HepG2 (cell line): ENCODE results near the gene RNF126. TPM values are rescaled to one million over a fixed set of nuclear protein-coding genes. Genes with fewer than 3 reads are reported as not detected.

ENCODE experiments used
- ARNT2 ChIP-seq: sonication (generic); formaldehyde crosslinking; IDR thresholded peaks from 2 replicates; pipeline ENCODE4 v1.8.0; 2022; ENCODE audit warnings: mild to moderate bottlenecking, low read depth, missing genetic modification reagents, moderate library complexity
- FOXM1 ChIP-seq: sonication (generic); formaldehyde crosslinking; IDR thresholded peaks from 2 replicates; pipeline ENCODE4 v1.5.0; 2020; ENCODE audit warnings: missing genetic modification reagents
- GABPB1 ChIP-seq: IDR thresholded peaks from 2 replicates; pipeline ENCODE4 v1.6.1; 2016; ENCODE audit warnings: mild to moderate bottlenecking, missing genetic modification reagents, moderate library complexity, missing compliant biosample characterization
- HDAC1 ChIP-seq: sonication (generic); formaldehyde crosslinking; IDR thresholded peaks from 2 replicates; pipeline ENCODE4 v1.5.1; 2020; ENCODE audit warnings: mild to moderate bottlenecking, missing genetic modification reagents
- NFE2 ChIP-seq: sonication (generic); formaldehyde crosslinking; IDR thresholded peaks from 2 replicates; pipeline ENCODE4 v1.4.0; 2020; ENCODE audit warnings: missing genetic modification reagents
- NR2C2 ChIP-seq: sonication (generic); formaldehyde crosslinking; IDR thresholded peaks from 2 replicates; pipeline ENCODE4 v1.4.0; 2020; ENCODE audit warnings: missing genetic modification reagents, mild to moderate bottlenecking, moderate library complexity, borderline replicate concordance
- NRL ChIP-seq: sonication (generic); formaldehyde crosslinking; IDR thresholded peaks from 2 replicates; pipeline ENCODE4 v1.5.0; 2020; ENCODE audit warnings: missing genetic modification reagents, mild to moderate bottlenecking, moderate library complexity, borderline replicate concordance
- POLR2AphosphoS2 ChIP-seq: IDR thresholded peaks from 2 replicates; pipeline ENCODE4 v1.6.1; 2011; ENCODE audit warnings: low read depth, low read length, improper control_type of control experiment
- RBM39 ChIP-seq: fragments of 200-400 bp; formaldehyde crosslinking; IDR thresholded peaks from one replicate; pipeline ENCODE4 v1.6.1; 2018; ENCODE audit warnings: antibody characterized with exemption, mild to moderate bottlenecking, low read depth, low read length; ENCODE audit not compliant: poor library complexity, severe bottlenecking
- RXRA ChIP-seq: sonication (generic); formaldehyde crosslinking; IDR thresholded peaks from 2 replicates; pipeline ENCODE4 v1.5.1; 2020; ENCODE audit warnings: missing genetic modification reagents
- SALL1 ChIP-seq: sonication (generic); formaldehyde crosslinking; IDR thresholded peaks from 2 replicates; pipeline ENCODE4 v1.8.0; 2022; ENCODE audit warnings: mild to moderate bottlenecking, missing genetic modification reagents
- SKI ChIP-seq: fragments of 450-650 bp; IDR thresholded peaks from one replicate; pipeline ENCODE4 v1.6.1; 2018; ENCODE audit warnings: mild to moderate bottlenecking; ENCODE audit not compliant: partially characterized antibody
- SNRNP70 ChIP-seq: fragments of 200-400 bp; formaldehyde crosslinking; IDR thresholded peaks from 2 replicates; pipeline ENCODE4 v1.6.1; 2017; ENCODE audit warnings: mild to moderate bottlenecking, low read depth, low read length, moderate library complexity
- ZFX ChIP-seq: sonication (generic); formaldehyde crosslinking; IDR thresholded peaks from 2 replicates; pipeline ENCODE4 v1.4.0; 2020; ENCODE audit warnings: mild to moderate bottlenecking, low read depth, missing genetic modification reagents, moderate library complexity
- ZMYM3 ChIP-seq: sonication (generic); formaldehyde crosslinking; IDR thresholded peaks from 2 replicates; pipeline ENCODE4 v1.5.1; 2020; ENCODE audit warnings: mild to moderate bottlenecking, missing genetic modification reagents
- ZNF350 ChIP-seq: sonication (generic); formaldehyde crosslinking; IDR thresholded peaks from 2 replicates; pipeline ENCODE4 v1.4.0; 2020; ENCODE audit warnings: mild to moderate bottlenecking, low read depth, missing genetic modification reagents, borderline replicate concordance
- polyA plus RNA-seq, 8 experiments: library from polyadenylated mRNA; depleted of rRNA in 3 of 8; stranded (reverse) in 7 of 8; unstranded in 1 of 8; fragments of >200 nt; fragmentation: Illumina TruSeq in 4 of 8; extraction: Trizol in 4 of 8; gene quantifications; 2 replicates each; pipeline versions ENCODE4 v1.2.1 to v1.2.3, GENCODE V29; 2011 to 2016; ENCODE audit warnings: low read depth in 4 of 8, missing spikeins in 1 of 8, mixed read lengths in 1 of 8; ENCODE audit not compliant: insufficient read depth in 1 of 8
- total RNA-seq, 5 experiments: library from RNA; depleted of rRNA; stranded (reverse); fragments of >200 nt; fragmentation: Illumina TruSeq; extraction: Trizol; gene quantifications; 2 replicates each; pipeline ENCODE4 v1.2.3, GENCODE V29; 2016; ENCODE audit warnings: low read depth in 1 of 5
- TF ChIP-seq, protein P1 (sequence below): sonication (generic); formaldehyde crosslinking; IDR thresholded peaks from 2 replicates; pipeline ENCODE4 v1.4.0; 2020; ENCODE audit warnings: mild to moderate bottlenecking, missing genetic modification reagents
- TF ChIP-seq, protein P2 (sequence below): sonication (generic); formaldehyde crosslinking; IDR thresholded peaks from 2 replicates; pipeline ENCODE4 v1.5.1; 2020; ENCODE audit warnings: missing genetic modification reagents, mild to moderate bottlenecking, borderline replicate concordance
- TF ChIP-seq, protein P3 (sequence below): sonication (generic); formaldehyde crosslinking; IDR thresholded peaks from 2 replicates; pipeline ENCODE4 v1.4.0; 2020; ENCODE audit warnings: missing genetic modification reagents
- TF ChIP-seq, protein P4 (sequence below): sonication (generic); formaldehyde crosslinking; IDR thresholded peaks from 2 replicates; pipeline ENCODE4 v1.4.0; 2020; ENCODE audit warnings: missing genetic modification reagents, borderline replicate concordance

RNF126 gene
- total and polyA plus RNA-seq, 2 of the 13 experiments (the other 11 are each of a cell fraction or from before 2014, with no cell fraction given): 23.2 to 34.0 TPM

DNA sequence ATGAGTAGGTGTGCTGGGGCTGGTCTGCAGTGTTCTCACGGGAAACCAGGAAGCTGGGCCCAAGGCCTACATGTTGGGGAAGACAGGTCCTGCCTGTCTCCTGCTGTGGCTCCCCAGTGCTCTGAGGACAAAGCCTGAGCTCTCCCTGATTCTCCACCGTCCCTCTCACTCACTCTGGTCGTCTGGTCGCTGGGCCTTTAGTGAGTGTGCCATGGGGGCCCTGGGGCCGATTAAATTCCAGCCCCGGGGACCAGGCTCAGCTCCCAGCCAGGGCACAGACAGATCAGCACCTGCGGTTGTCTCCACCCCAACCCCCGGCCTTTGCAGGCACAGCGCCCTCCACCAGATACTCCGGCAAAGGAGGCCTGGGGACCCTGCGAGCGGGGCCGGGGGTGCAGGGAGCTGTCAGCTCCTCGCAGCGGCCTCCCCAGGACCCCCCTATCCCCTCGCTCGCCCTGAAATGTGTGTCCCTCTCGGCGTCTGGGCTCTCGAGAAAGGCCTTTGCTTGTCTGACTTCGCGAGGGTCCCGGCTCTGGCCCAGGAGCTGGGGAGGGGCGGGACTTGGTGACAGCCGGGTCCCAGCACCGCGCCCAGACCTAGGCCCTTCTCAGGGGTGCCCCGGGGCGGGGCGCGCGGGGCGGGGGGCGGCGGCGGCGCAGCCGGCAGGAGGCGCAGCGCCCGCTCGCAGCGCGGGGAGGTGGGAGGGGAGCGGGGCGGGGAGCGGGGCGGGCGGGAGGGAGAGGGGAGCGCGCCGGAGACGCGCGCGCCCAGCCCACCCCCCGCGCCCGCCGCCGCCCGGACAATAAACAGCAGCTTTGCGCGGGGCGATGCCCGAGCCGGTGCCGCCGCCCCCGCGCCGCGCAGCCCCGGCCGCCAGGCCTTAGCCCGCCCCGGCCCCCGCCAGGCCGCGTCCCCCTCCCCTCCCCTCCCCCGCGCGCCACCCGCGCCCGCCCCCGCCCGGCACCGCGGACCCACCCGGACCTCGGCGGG, 45.4 kb upstream of the RNF126 start, which contains the start of gene PALM (continued):
- TF ChIP-seq FOXM1 (no peak), ZFX (peak; percentile 74), SNRNP70 (no peak), ZMYM3 (CRISPR knock-in tag) (peak; percentile 46), ZNF350 (CRISPR knock-in tag) (peak; percentile 51; the same call in 1 of the 2 replicates), SALL1 (peak; percentile 15; the same call in 1 of the 2 replicates), RBM39 (peak; percentile 35), ARNT2 (CRISPR knock-in tag) (0 out of 2 replicates have a peak, but pooled peaks have one; percentile 36), NRL (peak; percentile 13; the same call in 1 of the 2 replicates), HDAC1 (CRISPR knock-in tag) (0 out of 2 replicates have a peak, but pooled peaks have one; percentile 0), NFE2 (CRISPR knock-in tag) (no peak), POLR2AphosphoS2 (no peak), NR2C2 (CRISPR knock-in tag) (no peak), SKI (no peak), GABPB1 (CRISPR knock-in tag) (peak; percentile 36; the same call in 1 of the 2 replicates), RXRA (CRISPR knock-in tag) (peak; percentile 31; the same call in 1 of the 2 replicates)
- TF ChIP-seq, protein P1, sequence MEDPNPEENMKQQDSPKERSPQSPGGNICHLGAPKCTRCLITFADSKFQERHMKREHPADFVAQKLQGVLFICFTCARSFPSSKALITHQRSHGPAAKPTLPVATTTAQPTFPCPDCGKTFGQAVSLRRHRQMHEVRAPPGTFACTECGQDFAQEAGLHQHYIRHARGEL (CRISPR knock-in tag): 0 out of 2 replicates have a peak, but pooled peaks have one; percentile 49
- TF ChIP-seq, protein P2, sequence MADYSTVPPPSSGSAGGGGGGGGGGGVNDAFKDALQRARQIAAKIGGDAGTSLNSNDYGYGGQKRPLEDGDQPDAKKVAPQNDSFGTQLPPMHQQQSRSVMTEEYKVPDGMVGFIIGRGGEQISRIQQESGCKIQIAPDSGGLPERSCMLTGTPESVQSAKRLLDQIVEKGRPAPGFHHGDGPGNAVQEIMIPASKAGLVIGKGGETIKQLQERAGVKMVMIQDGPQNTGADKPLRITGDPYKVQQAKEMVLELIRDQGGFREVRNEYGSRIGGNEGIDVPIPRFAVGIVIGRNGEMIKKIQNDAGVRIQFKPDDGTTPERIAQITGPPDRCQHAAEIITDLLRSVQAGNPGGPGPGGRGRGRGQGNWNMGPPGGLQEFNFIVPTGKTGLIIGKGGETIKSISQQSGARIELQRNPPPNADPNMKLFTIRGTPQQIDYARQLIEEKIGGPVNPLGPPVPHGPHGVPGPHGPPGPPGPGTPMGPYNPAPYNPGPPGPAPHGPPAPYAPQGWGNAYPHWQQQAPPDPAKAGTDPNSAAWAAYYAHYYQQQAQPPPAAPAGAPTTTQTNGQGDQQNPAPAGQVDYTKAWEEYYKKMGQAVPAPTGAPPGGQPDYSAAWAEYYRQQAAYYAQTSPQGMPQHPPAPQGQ (CRISPR knock-in tag): no peak
- TF ChIP-seq, protein P3, sequence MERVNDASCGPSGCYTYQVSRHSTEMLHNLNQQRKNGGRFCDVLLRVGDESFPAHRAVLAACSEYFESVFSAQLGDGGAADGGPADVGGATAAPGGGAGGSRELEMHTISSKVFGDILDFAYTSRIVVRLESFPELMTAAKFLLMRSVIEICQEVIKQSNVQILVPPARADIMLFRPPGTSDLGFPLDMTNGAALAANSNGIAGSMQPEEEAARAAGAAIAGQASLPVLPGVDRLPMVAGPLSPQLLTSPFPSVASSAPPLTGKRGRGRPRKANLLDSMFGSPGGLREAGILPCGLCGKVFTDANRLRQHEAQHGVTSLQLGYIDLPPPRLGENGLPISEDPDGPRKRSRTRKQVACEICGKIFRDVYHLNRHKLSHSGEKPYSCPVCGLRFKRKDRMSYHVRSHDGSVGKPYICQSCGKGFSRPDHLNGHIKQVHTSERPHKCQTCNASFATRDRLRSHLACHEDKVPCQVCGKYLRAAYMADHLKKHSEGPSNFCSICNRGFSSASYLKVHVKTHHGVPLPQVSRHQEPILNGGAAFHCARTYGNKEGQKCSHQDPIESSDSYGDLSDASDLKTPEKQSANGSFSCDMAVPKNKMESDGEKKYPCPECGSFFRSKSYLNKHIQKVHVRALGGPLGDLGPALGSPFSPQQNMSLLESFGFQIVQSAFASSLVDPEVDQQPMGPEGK (CRISPR knock-in tag): peak; percentile 45
- TF ChIP-seq, protein P4, sequence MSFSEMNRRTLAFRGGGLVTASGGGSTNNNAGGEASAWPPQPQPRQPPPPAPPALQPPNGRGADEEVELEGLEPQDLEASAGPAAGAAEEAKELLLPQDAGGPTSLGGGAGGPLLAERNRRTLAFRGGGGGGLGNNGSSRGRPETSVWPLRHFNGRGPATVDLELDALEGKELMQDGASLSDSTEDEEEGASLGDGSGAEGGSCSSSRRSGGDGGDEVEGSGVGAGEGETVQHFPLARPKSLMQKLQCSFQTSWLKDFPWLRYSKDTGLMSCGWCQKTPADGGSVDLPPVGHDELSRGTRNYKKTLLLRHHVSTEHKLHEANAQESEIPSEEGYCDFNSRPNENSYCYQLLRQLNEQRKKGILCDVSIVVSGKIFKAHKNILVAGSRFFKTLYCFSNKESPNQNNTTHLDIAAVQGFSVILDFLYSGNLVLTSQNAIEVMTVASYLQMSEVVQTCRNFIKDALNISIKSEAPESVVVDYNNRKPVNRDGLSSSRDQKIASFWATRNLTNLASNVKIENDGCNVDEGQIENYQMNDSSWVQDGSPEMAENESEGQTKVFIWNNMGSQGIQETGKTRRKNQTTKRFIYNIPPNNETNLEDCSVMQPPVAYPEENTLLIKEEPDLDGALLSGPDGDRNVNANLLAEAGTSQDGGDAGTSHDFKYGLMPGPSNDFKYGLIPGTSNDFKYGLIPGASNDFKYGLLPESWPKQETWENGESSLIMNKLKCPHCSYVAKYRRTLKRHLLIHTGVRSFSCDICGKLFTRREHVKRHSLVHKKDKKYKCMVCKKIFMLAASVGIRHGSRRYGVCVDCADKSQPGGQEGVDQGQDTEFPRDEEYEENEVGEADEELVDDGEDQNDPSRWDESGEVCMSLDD (CRISPR knock-in tag): 0 out of 2 replicates have a peak, but pooled peaks have one; percentile 43
